Smooth muscle cell (in vitro differentiated cells): ENCODE data around the gene PKP4. TPM values are rescaled to one million over a fixed set of nuclear protein-coding genes. Genes with fewer than 3 reads are reported as not detected.

ENCODE experiments used
- DNase-seq: peaks from one replicate; lab custom pipeline; 2025; ENCODE audit not compliant: unreplicated experiment; lab: John Stamatoyannopoulos, UW
- H2AFZ ChIP-seq: fragments of 200-600 bp; sonication (generic); 2 replicates; pipeline ENCODE4 v1.6.0; 2016; ENCODE audit warnings: antibody characterized with exemption, low read depth, mild to moderate bottlenecking
- H3F3A ChIP-seq: fragments of 200-600 bp; sonication (generic); 2 replicates; pipeline ENCODE4 v1.6.0; 2017; ENCODE audit warnings: antibody characterized with exemption, low read depth
- H3K27ac ChIP-seq: fragments of 200-600 bp; sonication (generic); 2 replicates; pipeline ENCODE4 v1.5.1; 2016; ENCODE audit warnings: low read depth, mild to moderate bottlenecking
- H3K27me3 ChIP-seq: fragments of 200-600 bp; sonication (generic); 2 replicates; pipeline ENCODE4 v1.6.1; 2016; ENCODE audit warnings: low read depth, mild to moderate bottlenecking
- H3K36me3 ChIP-seq: fragments of 200-600 bp; sonication (generic); 2 replicates; pipeline ENCODE4 v1.5.1; 2016; ENCODE audit warnings: low read depth
- H3K4me1 ChIP-seq: fragments of 200-600 bp; sonication (generic); 2 replicates; pipeline ENCODE4 v1.5.1; 2016; ENCODE audit warnings: low read depth
- H3K4me2 ChIP-seq: fragments of 200-600 bp; sonication (generic); 2 replicates; pipeline ENCODE4 v1.6.0; 2016; ENCODE audit warnings: mild to moderate bottlenecking
- H3K4me3 ChIP-seq: fragments of 200-600 bp; sonication (generic); 2 replicates; pipeline ENCODE4 v1.5.1; 2016; ENCODE audit warnings: mild to moderate bottlenecking
- H3K79me2 ChIP-seq: fragments of 200-600 bp; sonication (generic); 2 replicates; pipeline ENCODE4 v1.6.0; 2016; ENCODE audit warnings: low read depth, mild to moderate bottlenecking
- H3K9ac ChIP-seq: fragments of 200-600 bp; sonication (generic); 2 replicates; pipeline ENCODE4 v1.6.0; 2016; ENCODE audit warnings: low read depth
- H3K9me3 ChIP-seq: fragments of 200-600 bp; sonication (generic); replicated peaks from 2 replicates; pipeline ENCODE4 v1.5.1; 2016; ENCODE audit warnings: low read depth
- H4K20me1 ChIP-seq: fragments of 200-600 bp; sonication (generic); 2 replicates; pipeline ENCODE4 v1.6.0; 2016; ENCODE audit warnings: low read depth
- WGBS: methylation state at CpG from one replicate; pipeline ENCODE4 v1.1.7; 2016; ENCODE audit warnings: low lambda C conversion rate; 5-methylcytosine and 5-hydroxymethylcytosine counted together
- polyA plus RNA-seq: library from polyadenylated mRNA; unstranded; fragments of >200 nt; fragmentation: Nextera tagmentation; extraction: Ambion mirVana; gene quantifications from 2 replicates; pipeline ENCODE4 v1.2.1, GENCODE V29; 2016
- total RNA-seq: library from RNA; depleted of rRNA; stranded (reverse); fragments of >200 nt; gene quantifications from 2 replicates; pipeline ENCODE4 v1.2.3, GENCODE V29; 2014
- TF ChIP-seq, protein P1 (sequence below): fragments of 200-600 bp; sonication (generic); IDR thresholded peaks from 2 replicates; pipeline ENCODE4 v1.5.1; 2017; ENCODE audit warnings: borderline replicate concordance, mild to moderate bottlenecking, antibody characterized with exemption; ENCODE audit not compliant: insufficient read depth, poor library complexity, severe bottlenecking

PKP4 gene
- total and polyA plus RNA-seq, 2 experiments from 2014 or later = 2.4 to 14.0 TPM

GRCh38 chr2:158644139-158644538, 187.4 kb downstream of the PKP4 start:
- DNase-seq = no peak
- Histone ChIP-seq H4K20me1 (no peaks in the 10 kb centered on the region), H3K9me3 (no peaks in the 10 kb centered on the region), H3K27me3 (no peaks in the 10 kb centered on the region), H3K36me3 (no peaks in the 10 kb centered on the region), H3K27ac (no peak overlapping the region), H3K9ac (no peak overlapping the region), H3K4me2 (peak overlapping the region; percentile 45), H3F3A (no peaks in the 10 kb centered on the region), H2AFZ (no peak overlapping the region), H3K79me2 (no peaks in the 10 kb centered on the region), H3K4me1 (no peaks in the 10 kb centered on the region), H3K4me3 (no peak overlapping the region)
- TF ChIP-seq, protein P1, sequence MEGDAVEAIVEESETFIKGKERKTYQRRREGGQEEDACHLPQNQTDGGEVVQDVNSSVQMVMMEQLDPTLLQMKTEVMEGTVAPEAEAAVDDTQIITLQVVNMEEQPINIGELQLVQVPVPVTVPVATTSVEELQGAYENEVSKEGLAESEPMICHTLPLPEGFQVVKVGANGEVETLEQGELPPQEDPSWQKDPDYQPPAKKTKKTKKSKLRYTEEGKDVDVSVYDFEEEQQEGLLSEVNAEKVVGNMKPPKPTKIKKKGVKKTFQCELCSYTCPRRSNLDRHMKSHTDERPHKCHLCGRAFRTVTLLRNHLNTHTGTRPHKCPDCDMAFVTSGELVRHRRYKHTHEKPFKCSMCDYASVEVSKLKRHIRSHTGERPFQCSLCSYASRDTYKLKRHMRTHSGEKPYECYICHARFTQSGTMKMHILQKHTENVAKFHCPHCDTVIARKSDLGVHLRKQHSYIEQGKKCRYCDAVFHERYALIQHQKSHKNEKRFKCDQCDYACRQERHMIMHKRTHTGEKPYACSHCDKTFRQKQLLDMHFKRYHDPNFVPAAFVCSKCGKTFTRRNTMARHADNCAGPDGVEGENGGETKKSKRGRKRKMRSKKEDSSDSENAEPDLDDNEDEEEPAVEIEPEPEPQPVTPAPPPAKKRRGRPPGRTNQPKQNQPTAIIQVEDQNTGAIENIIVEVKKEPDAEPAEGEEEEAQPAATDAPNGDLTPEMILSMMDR = no peak
- 28% methylated on average over 4 of the region's 4 CpGs for WGBS

DNA sequence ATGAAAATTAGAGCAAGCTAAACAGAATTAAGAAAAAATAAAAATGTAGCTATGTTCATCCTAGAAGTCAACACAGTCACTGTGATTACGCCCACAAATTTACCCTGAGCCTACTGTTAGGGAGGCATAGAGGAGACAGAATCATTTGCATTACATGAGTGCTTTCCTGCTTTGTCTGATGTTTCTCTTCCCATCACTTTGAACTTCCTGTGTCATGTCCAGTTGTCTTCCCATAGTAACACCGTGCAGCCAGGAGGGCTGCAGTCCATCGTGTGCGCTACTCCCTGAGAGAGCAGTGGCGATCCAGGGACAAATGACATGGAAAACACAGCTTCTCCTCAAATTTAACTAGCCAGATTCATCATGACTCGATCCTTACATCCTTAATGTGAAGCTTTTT, 188.5 kb downstream of the PKP4 start:
- 92% methylated on average over 6 of the region's 6 CpGs for WGBS
- DNase-seq = no peak
- H3K4me3 ChIP-seq = no peak overlapping the region
- H3K27me3 ChIP-seq = no peaks in the 10 kb centered on the region
- no peaks in the 10 kb centered on the region for H3K36me3 ChIP-seq
- no peaks in the 10 kb centered on the region for H3K4me1 ChIP-seq
- no peaks in the 10 kb centered on the region for H3K9me3 ChIP-seq
- H3F3A ChIP-seq = no peaks in the 10 kb centered on the region
- no peaks in the 10 kb centered on the region for H4K20me1 ChIP-seq
- no peak overlapping the region for H2AFZ ChIP-seq
- TF ChIP-seq, protein P1 = no peak
- H3K4me2 ChIP-seq = no peak overlapping the region
- no peaks in the 10 kb centered on the region for H3K79me2 ChIP-seq
- H3K27ac ChIP-seq = no peak overlapping the region
- no peak overlapping the region for H3K9ac ChIP-seq

DNA sequence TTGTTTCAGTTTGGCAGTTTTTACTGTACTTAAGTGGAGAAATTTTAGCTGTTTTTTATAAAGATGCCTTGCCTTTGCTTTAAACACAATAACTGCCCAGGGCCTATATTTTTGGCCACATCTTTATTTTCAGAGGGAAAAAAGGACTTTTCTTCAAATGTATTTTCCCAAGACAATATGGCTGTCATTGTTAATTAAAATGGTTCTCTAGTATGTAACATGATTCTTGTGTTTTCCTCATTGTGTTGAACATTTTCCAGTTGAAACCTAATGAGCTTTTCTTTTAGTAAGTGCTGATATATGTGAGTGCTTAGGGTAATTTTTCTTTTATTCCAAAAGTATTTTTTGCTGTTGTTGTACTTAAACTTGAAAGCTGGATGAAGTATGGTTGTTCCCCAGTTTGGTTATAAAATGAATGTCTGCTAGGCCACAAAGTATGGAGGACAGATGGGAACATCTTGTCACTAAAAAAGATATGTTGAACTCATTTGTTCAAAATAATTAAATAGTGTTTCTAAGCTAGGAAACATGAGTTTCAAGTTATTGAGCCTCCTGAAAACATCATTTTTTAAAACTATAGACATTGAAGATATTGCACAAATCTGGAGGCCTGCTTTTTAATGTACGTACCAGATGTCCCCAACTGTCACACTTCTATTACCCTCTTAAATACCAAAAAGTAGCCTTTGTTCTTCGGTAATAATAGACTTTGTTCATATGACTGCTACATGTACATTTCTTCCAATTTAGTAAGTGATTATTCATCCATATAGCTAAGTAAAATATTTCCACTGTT, 190.9 kb downstream of the PKP4 start:
- Histone ChIP-seq H3K36me3 (no peaks in the 10 kb centered on the region), H3K4me2 (no peak overlapping the region), H3K27ac (no peak overlapping the region), H2AFZ (no peak overlapping the region), H3F3A (no peaks in the 10 kb centered on the region), H3K9ac (no peak overlapping the region), H3K27me3 (no peaks in the 10 kb centered on the region), H3K79me2 (no peaks in the 10 kb centered on the region), H3K4me3 (no peak overlapping the region), H4K20me1 (no peaks in the 10 kb centered on the region), H3K4me1 (no peaks in the 10 kb centered on the region), H3K9me3 (no peaks in the 10 kb centered on the region)
- no peak for DNase-seq
- TF ChIP-seq, protein P1 = no peak
- WGBS = 97% methylated on average over 2 of the region's 2 CpGs

DNA sequence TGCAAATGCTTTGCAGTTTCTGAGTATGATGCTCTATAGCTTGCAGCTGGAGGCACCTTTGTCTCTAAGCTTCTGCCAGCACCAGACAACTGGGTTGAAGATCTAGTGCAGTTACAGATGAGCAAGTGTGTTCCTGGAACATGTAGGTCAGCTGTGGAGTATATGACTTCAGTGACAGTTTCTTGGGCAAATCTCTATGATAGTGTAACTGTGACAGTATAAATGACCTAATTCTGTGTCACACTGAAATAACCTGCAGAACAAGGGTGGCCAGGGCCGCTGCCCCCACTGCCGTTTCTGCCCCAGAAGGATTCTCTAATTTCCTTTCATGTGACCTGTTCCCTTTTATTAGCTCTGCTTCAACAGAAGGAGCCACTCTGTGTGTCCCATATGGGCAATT, 193.1 kb downstream of the PKP4 start:
- no peaks in the 10 kb centered on the region for H3F3A ChIP-seq
- no peak overlapping the region for H3K4me2 ChIP-seq
- H3K9me3 ChIP-seq = no peaks in the 10 kb centered on the region
- WGBS = 74% methylated on average over 2 of the region's 2 CpGs
- no peaks in the 10 kb centered on the region for H4K20me1 ChIP-seq
- H3K36me3 ChIP-seq = no peaks in the 10 kb centered on the region
- no peak for DNase-seq
- no peak overlapping the region for H3K4me3 ChIP-seq
- H3K27me3 ChIP-seq = no peaks in the 10 kb centered on the region
- no peak overlapping the region for H3K27ac ChIP-seq
- no peak overlapping the region for H2AFZ ChIP-seq
- H3K9ac ChIP-seq = no peak overlapping the region
- H3K79me2 ChIP-seq = no peaks in the 10 kb centered on the region
- no peaks in the 10 kb centered on the region for H3K4me1 ChIP-seq
- TF ChIP-seq, protein P1 = no peak
